HG02588 (cell line): Measurements from ENCODE around the gene SYNPO.

Experiments
- ATAC-seq: cut with Tn5 transposase; IDR thresholded peaks from one replicate; pipeline ENCODE4 v1.9.1; 2021; ENCODE audit warnings: mild to moderate bottlenecking, moderate library complexity; ENCODE audit not compliant: unreplicated experiment

SYNPO gene, protein sequence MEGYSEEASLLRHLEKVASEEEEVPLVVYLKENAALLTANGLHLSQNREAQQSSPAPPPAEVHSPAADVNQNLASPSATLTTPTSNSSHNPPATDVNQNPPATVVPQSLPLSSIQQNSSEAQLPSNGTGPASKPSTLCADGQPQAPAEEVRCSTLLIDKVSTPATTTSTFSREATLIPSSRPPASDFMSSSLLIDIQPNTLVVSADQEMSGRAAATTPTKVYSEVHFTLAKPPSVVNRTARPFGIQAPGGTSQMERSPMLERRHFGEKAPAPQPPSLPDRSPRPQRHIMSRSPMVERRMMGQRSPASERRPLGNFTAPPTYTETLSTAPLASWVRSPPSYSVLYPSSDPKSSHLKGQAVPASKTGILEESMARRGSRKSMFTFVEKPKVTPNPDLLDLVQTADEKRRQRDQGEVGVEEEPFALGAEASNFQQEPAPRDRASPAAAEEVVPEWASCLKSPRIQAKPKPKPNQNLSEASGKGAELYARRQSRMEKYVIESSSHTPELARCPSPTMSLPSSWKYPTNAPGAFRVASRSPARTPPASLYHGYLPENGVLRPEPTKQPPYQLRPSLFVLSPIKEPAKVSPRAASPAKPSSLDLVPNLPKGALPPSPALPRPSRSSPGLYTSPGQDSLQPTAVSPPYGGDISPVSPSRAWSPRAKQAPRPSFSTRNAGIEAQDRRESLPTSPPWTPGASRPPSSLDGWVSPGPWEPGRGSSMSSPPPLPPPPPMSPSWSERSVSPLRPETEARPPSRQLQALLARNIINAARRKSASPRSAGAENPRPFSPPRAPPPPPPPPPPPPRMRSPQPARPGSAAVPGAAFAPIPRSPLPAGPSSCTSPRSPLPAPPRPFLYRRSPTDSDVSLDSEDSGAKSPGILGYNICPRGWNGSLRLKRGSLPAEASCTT

GRCh38 chr5:150640311-150641005 lies at the start of gene SYNPO:
TSS of gene SYNPO (plus strand) at chr5:150640660. CDS start at chr5:150648276, 7,616 bp downstream.
- no peak for ATAC-seq

- no peak for ATAC-seq
Measured at GRCh38 chr5:150590979-150591695, 49.3 kb upstream of the SYNPO start.

GRCh38 chr5:150593593-150593992 lies 46.9 kb upstream of the SYNPO start:
- ATAC-seq: no peak

DNA sequence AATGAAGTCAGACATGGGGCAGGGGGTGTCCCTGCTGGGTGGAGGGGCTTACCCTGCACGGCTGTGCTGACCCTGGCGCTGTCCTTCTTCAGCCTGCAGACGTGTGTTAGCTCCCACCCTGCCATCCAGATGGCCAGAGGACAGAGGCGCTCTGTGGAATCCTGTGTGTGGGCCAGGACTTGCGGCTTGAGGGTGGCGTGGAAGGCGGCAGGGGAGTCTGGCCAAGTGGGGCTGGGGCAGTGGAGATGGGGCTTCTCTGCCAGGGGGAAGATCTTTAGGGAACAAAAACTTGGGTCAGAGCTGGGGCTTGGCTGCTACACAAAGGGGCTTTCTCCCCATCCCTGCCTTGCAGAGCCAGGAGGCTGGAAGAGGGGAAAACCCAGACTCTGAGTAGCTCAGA lies 46.5 kb upstream of the SYNPO start:
- ATAC-seq: no peak

GRCh38 chr5:150595466-150596031 lies 44.9 kb upstream of the SYNPO start:
- no peak for ATAC-seq

- ATAC-seq: no peak
Measured at GRCh38 chr5:150596313-150596712, 44.1 kb upstream of the SYNPO start.

- ATAC-seq: no peak
Measured at GRCh38 chr5:150596826-150597225, 43.6 kb upstream of the SYNPO start.

DNA sequence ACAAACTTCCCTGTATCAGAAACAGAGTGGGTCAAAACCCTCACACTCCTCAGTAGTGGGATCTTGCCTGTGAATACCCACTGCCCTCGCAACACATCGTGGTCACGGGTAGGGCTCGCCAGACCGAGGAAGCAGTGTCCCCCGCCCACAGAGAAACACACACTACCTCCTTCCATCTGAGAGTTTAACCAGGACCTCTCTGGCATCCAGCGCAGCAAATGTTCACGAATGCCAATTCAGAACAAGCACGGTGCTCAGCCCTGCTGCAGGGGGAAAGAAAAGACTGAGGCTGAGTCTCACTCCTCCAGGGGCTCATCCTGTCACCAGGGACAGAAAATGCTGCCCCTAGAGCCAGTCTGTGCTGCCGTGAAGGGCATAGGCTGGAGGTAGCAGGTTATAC lies 42.5 kb upstream of the SYNPO start:
- ATAC-seq: no peak

GRCh38 chr5:150598821-150599273 lies 41.6 kb upstream of the SYNPO start:
- no peak for ATAC-seq

GRCh38 chr5:150599281-150599680 lies 41.2 kb upstream of the SYNPO start:
- no peak for ATAC-seq

DNA sequence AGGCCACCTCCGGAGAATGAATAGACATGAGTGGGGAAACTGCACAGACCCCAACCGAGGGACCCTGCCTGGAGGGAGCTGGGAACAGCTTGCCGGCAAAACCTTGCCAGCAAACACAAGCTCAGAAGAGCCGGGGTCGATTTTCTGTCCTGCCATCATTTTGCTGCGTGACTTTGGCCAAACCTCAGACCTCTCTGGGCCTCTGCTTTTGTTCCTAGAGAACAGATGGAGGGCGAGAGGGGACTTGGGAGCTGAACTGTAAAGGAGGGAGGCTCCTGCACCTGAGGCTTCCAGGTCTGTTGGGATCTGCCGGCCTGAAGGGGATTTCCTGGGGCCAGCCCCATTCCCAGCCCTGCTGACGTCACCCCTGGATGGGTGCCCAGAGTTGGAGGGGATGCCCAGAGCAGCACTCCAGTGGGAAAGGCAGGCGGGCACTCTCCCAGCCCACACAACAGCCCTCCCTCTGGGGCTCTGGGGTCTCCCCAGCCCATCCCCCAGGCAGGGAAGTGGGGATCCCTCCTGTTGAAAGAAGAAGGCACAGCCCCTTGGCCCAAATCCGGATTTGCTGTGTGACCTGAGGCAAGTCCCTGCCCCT lies 40.4 kb upstream of the SYNPO start:
- no peak for ATAC-seq

GRCh38 chr5:150600616-150601490 lies 39.6 kb upstream of the SYNPO start:
- ATAC-seq: no peak

DNA sequence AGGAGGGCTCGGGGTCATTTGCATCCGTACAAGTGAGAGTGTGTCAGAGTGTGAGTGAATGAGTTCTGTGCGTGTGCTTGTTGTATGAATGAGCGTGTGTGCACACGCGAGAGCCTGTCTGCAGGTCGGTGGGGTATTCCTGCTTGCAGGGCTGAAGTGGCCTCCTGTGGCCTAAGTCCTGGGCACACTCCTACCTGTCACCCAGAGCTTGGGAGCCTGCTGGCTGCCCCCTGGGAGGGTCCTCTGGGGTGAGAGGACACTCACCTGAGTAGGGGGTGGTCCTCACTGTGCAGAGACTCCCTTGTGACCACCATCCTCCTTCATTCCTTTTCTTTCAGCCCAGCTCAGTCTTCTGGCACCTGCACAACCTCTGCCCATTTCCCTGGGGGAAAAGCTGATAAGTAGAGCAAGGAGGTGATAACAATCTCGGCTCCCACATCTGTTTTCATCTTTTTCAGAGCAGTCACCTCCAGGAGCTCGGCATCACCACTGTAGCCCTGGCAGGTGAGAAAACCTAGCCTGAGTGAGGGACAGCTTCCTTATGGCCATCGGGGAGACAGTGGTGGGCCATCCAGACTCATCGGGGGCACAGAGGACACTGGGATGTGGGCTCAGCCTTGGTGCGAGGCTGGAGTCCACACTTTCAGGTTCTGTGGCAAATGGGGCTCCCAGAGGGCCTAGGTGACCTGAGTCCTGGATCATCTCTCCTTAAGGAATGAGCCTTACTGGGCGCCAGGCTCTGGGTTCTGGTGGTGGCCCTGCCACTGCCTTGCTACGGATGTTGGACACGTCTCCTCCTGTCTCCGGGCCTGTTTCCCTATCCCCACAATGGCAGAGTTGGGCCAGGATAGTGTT lies 38.7 kb upstream of the SYNPO start:
- no peak for ATAC-seq

DNA sequence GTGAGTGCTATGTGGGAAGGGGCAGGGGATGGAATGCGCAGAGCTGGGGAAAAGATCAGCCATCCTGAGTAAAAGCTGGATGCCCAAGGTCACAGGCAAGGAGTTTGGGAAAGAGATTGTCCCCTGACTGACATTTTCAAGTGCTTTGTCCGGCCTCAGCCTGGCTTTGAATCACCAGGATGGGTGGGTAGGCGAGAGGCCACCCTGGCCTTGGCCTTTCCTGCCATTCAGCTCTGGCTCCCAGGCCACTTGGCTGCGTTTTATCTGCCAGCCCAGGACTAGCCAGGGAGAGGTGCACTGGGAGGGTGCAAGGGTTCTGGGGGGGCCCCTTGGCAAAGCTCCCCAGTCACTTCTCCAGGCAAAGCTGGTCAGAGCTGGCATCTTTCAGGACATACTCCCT lies 37.4 kb upstream of the SYNPO start:
- ATAC-seq: no peak

DNA sequence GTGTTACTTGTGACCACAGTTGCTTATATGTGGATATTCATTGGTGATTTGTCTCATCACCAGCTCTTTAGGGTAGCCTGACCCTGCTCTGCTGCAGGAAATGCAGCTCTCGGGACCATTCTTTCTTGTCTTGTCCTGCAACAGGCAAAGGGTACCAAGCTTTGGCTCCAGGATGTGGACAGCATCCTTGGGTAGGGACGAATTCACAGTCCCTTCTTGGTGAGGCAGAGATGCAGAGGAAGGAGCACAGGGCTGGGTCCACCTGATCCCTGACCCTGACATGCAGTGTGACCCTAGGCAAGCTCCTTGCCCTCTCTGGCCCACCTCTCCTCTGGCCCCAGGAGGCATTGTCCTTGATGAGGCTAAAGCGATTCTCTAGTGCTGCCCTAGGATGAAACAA lies 37.0 kb upstream of the SYNPO start:
- ATAC-seq: no peak

- ATAC-seq: no peak
Measured at GRCh38 chr5:150604010-150604409, 36.5 kb upstream of the SYNPO start.

GRCh38 chr5:150604894-150605440 lies 35.5 kb upstream of the SYNPO start:
- ATAC-seq: no peak

GRCh38 chr5:150605546-150605945 lies 34.9 kb upstream of the SYNPO start:
- no peak for ATAC-seq
